NCI-H748 treated with DMSO at 0.1 percent for 48 hours (cell line): ENCODE data around the gene SEZ6L.

Experiments
- DNase-seq: peaks from one replicate; lab custom pipeline; 2025; lab: John Stamatoyannopoulos, UW

Gene SEZ6L

GRCh38 chr22:26302726-26303125 is 133.5 kb downstream of the SEZ6L start:
- no peak for DNase-seq

- no peak for DNase-seq
These were observed 134.2 kb downstream of the SEZ6L start for GRCh38 chr22:26303475-26303874.

DNA sequence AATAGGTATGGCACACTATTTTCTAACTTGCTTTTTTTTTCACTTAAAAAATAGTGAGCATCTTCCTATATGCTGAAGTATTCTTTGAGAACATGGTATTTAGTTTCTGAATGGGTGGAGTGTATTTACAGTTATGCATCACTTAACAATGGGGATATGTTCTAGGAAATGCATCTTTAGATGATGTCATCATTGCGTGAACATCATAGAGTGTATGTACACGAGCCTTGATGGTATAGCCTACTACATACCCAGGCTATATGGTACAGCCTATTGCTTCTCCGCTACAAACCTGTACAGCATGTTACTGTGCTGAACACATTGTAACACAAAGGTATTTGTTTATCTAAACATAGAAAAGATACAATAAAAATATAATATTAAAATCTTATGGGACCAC is 135.5 kb downstream of the SEZ6L start:
- no peak for DNase-seq

DNA sequence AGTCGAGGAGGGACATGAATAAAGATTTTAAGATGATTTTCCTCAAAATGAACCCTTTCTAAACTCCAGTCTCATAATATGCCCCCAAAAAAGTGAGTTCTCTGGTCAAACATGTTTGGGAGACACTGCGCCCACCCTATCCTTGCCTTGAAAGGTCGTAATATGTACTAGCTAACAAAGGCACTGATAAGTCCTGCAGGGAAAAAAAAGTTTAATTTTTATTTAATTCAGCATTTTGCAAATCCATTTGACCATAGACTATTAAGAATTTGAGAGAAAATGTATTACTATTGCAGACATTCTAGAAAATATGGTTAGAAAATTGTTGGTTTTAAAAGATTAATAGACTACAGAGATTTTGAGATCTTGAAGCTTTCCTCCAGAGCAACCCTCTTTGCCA is 139.2 kb downstream of the SEZ6L start:
- no peak for DNase-seq

- DNase-seq: no peak
These were observed 141.4 kb downstream of the SEZ6L start for GRCh38 chr22:26310616-26311015.

DNA sequence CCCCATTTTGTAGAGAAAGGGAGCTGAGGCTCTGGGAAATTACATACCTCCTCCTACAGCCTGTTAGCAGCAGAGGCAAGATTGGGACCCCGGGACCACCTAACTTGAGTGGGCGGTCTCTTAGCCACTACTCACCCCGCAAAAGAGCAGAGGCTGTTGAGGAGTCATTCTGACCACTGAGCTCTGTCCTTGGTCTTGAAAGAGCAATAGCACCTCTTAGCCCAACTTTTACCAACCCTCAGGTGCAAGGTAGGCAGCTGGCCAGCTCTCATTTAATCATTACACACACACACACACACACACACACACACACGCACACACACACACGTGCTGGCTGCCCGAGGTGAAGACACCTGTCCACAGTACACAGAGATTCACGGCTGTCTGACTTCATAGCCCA is 144.0 kb downstream of the SEZ6L start:
- DNase-seq: no peak

GRCh38 chr22:26314171-26314570 is 144.9 kb downstream of the SEZ6L start:
- no peak for DNase-seq

GRCh38 chr22:26314656-26315055 is 145.4 kb downstream of the SEZ6L start:
- DNase-seq: no peak

DNA sequence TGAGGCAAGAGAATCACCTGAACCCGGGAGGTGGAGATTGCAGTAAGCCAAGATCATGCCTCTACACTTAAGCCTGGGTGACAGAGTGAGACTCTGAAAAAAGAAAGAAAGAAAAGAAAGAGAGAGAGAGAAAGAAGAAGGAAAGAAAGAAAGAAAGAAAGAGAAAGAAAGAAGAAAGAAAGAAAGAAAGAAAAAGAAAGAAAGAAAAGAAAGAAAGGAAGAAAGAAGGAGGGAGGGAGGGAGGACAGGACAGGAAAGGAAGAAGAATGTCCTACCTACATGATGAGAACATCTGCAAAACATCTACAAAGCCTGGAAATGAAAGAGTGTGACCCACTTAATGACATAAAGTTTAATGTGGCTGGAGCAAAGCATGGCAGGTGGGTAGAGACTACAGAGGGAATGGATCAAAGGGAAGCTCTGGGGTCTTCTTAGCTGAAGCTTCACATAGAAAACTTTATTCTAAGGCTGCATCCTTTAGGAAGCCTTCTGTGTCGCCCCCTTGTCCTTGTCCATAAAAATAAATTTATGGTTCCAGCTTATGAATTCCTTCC is 147.5 kb downstream of the SEZ6L start:
- no peak for DNase-seq

GRCh38 chr22:26318975-26319374 is 149.7 kb downstream of the SEZ6L start:
- DNase-seq: no peak

DNA sequence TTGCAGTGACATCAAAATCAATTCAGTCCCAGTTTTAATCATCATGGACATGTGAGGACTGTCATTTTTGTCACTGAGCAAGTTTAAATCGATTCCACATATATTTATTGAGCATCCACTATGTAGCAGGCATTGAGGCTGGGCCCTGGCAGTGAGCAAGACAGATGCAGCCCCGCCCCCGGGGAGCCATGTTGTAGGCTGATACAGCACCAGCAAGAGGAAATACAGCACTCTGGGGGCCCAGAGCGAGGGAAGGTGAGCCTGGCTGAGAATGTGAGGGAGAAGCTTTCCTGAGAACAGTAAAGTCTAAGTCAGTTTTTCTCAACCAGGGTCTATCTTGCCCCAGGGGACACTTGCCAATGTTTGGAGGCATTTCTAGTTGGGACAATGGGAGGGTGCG is 151.2 kb downstream of the SEZ6L start:
- no peak for DNase-seq

GRCh38 chr22:26321469-26321913 is 152.2 kb downstream of the SEZ6L start:
- no peak for DNase-seq

- no peak for DNase-seq
These were observed 153.1 kb downstream of the SEZ6L start for GRCh38 chr22:26322179-26322905.

GRCh38 chr22:26323013-26323412 is 153.8 kb downstream of the SEZ6L start:
- no peak for DNase-seq

DNA sequence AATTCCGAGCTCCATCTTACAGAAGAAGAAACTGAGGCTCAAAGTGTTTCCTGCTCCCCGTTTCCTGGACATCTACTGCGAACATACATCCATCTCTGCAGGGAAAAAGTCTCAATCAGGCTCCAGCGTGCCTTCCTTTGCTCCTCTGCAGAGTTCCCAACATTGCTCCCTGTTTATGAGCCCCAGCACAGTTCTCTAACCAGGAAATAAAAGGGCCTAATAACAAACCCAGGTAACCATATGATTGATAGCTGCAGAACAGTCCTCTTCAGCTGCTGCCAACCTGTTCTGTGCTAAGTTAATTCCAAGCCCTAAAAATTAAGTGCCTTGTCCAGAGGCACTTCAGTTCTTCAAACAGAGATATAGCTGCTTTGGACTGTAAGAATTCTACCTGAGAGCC is 154.9 kb downstream of the SEZ6L start:
- no peak for DNase-seq

GRCh38 chr22:26325641-26326040 is 156.4 kb downstream of the SEZ6L start:
- DNase-seq: no peak

DNA sequence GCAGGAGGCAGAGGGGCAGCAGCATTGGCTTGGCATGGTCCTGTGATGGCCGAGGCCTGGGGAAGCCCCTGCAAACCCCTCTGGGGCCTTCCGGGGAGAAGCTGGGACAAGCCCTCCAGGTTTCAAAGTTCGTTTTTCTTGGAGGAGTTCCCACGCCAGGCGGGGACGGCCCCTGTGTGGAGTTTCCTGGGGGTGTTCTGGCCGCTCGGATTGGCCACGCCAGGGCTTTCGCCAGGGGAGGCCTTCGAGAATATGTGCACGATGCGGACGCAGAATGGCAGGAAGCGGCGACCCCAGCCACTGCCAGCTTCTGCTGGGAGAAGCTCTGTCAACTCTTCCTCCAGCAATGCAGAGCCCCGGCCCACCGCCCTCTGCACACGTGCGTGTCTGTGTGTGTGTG is 157.5 kb downstream of the SEZ6L start:
- no peak for DNase-seq

DNA sequence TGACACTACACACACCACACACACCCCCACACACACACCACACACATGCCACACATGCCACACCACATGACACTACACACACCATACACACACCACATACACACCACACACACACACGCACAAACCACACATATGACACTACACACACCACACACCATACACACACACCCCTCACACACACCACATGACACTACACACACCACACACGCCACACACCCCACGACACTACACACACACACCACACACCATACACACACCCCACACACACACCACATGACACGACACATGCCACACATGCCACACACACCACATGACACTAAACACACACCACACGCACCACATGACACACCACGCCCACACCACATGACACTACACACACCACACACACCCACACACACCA is 158.0 kb downstream of the SEZ6L start:
- DNase-seq: no peak

GRCh38 chr22:26328221-26328620 is 159.0 kb downstream of the SEZ6L start:
- no peak for DNase-seq

DNA sequence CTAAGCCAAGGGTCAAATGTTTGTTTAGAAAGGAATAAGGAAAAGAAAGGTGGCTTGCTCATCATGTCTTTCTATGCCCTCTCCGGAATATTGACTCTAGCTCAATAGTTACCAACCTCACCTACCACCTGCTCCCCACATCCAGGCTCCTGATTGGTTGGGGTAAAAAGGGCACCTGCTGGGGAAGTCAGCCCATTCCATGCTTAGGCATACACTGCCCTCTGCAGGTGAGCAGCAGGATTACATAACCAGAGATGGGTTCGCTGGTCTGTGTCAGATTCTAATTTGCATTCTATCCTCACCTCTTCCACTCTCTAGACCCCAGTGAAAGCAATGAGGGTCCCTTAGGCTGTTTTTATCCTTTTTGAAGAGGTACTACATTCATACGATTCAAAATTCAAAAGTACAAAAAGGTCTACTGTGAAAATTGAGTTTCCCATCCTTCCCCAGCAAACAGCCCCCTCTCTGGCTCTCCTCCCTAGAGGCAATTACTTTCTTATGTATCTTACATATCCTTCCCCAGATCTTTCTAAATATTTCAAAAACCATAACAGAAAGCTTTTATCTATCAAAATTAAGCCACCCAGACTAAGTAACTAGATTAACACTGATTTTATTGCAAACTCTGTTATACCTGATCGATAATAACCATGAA is 161.8 kb downstream of the SEZ6L start:
- peak; percentile 84 for DNase-seq

DNA sequence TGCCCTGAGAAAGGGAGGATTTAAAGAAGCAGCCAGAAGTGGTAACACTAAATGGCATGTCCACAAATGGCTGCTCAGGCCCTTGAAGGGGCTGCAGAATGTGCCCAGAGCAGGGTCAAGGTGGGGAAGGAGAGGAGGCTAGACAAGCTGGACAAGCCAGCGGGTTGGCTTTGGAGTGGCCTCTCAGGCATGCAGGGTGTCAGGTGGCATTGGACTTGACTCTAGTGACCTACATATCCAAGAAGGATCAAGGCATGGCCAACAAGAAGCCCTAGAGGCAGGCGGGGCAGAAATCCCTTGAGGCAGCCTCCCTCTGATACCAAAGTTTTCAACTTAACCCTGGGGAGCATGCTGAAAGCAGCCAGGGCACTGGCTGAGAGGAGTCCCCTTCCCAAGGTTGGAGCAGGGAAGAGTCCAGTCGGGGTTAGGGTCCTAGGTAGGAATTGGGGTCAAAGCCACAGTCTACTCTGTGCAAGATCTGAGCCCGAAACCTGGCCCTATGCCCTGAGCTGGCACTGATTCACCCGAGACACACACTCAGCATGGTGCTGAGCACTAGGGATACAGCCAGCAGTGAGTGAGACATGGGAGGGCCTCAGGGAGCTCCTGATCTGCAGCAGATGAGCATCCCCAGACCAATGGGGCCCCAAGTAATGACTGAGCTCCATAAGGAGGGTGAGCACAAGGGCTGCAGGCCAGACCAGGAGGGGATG is 164.0 kb downstream of the SEZ6L start:
- no peak for DNase-seq

GRCh38 chr22:26334232-26334631 is 165.0 kb downstream of the SEZ6L start:
- DNase-seq: no peak

- DNase-seq: no peak
These were observed 167.5 kb downstream of the SEZ6L start for GRCh38 chr22:26336773-26337172.
